Activated T-helper 17 cell treated with anti-CD3 and anti-CD28 coated beads, Interleukin-2, amount 50 U/mL, for 72 hours (primary cell): ENCODE measurements around the gene WDFY3. TPM values are rescaled to one million over a fixed set of nuclear protein-coding genes. Genes with fewer than 3 reads are reported as not detected.
A peak's percentile ranks its signal among the peaks of the same experiment; 100 is the strongest.

Experiments used
- ATAC-seq: fragments of 150-1000 bp; cut with Tn5 transposase; replicated peaks from 2 replicates; pipeline ENCODE4 v1.10.0; 2021; ENCODE audit warnings: mild to moderate bottlenecking, moderate library complexity
- H3K27ac Mint-ChIP-seq: one replicate; pipeline ENCODE4 v1.8.0; 2022; ENCODE audit warnings: mixed read lengths
- H3K27me3 Mint-ChIP-seq: one replicate; pipeline ENCODE4 v1.8.0; 2022; ENCODE audit warnings: mixed read lengths
- H3K36me3 Mint-ChIP-seq: one replicate; pipeline ENCODE4 v1.8.0; 2022; ENCODE audit warnings: low read depth, mild to moderate bottlenecking, mixed read lengths
- H3K4me1 Mint-ChIP-seq: one replicate; pipeline ENCODE4 v1.8.0; 2022; ENCODE audit warnings: mixed read lengths
- H3K4me3 Mint-ChIP-seq: one replicate; pipeline ENCODE4 v1.8.0; 2022; ENCODE audit warnings: mild to moderate bottlenecking, mixed read lengths
- H3K9me3 Mint-ChIP-seq: one replicate; pipeline ENCODE4 v1.8.0; 2022; ENCODE audit warnings: mixed read lengths
- total RNA-seq, 2 donors: library from RNA; stranded (reverse); gene quantifications; one replicate each; pipeline ENCODE4 v1.2.3, GENCODE V29; 2022

Gene WDFY3
- total RNA-seq, 2 donors from 2014 or later: 2.1 to 2.3 TPM

GRCh38 chr4:84964995-84965552 is 1.4 kb downstream of the WDFY3 start:
- no peak overlapping the region for H3K27ac Mint-ChIP-seq
- peaks cover 6% of the 10 kb centered on the region for H3K4me1 Mint-ChIP-seq
- ATAC-seq: no peak
- H3K4me3 Mint-ChIP-seq: peak overlapping the region; percentile 41
- H3K27me3 Mint-ChIP-seq: peaks cover 30% of the 10 kb centered on the region
- no peaks in the 10 kb centered on the region for H3K36me3 Mint-ChIP-seq
- no peaks in the 10 kb centered on the region for H3K9me3 Mint-ChIP-seq

- peaks cover 6% of the 10 kb centered on the region for H3K4me1 Mint-ChIP-seq
- no peak overlapping the region for H3K27ac Mint-ChIP-seq
- no peak for ATAC-seq
- no peaks in the 10 kb centered on the region for H3K9me3 Mint-ChIP-seq
- H3K36me3 Mint-ChIP-seq: no peaks in the 10 kb centered on the region
- H3K27me3 Mint-ChIP-seq: peaks cover 28% of the 10 kb centered on the region
- no peak overlapping the region for H3K4me3 Mint-ChIP-seq
Measured at GRCh38 chr4:84962102-84962501, 4.4 kb downstream of the WDFY3 start.

GRCh38 chr4:84958434-84958833 is 8.1 kb downstream of the WDFY3 start:
- H3K27me3 Mint-ChIP-seq: peaks cover 12% of the 10 kb centered on the region
- no peak for ATAC-seq
- no peaks in the 10 kb centered on the region for H3K4me1 Mint-ChIP-seq

GRCh38 chr4:84957514-84958420 is 8.7 kb downstream of the WDFY3 start:
- no peaks in the 10 kb centered on the region for H3K4me1 Mint-ChIP-seq
- ATAC-seq: no peak
- H3K27ac Mint-ChIP-seq: no peak overlapping the region
- H3K27me3 Mint-ChIP-seq: peaks cover 12% of the 10 kb centered on the region
- no peaks in the 10 kb centered on the region for H3K36me3 Mint-ChIP-seq
- H3K4me3 Mint-ChIP-seq: no peak overlapping the region
- H3K9me3 Mint-ChIP-seq: no peaks in the 10 kb centered on the region

More at GRCh38 chr4:84958434-84958833, 8.1 kb downstream of the WDFY3 start:
- Mint-ChIP-seq H3K36me3 (no peaks in the 10 kb centered on the region), H3K4me3 (no peak overlapping the region), H3K9me3 (no peaks in the 10 kb centered on the region), H3K27ac (no peak overlapping the region)

DNA sequence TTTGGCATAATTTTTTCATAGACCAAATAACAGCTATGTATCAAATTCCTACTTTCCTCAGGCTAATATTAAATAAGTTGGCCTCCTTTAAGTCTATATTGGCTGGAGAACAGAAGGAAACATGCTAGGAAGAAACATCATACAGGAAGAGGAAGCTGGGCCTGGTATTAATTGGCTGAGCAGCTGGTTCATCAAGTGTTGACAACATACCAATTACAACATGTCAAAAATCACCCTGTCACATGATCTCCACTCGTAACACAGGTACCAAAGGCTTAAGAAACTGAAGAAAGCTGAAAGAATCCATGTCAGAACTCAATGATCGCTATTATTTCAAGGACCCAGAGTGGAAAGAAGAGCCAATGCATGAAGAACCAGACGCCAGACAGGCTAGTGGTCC is 10.5 kb downstream of the WDFY3 start:
- Mint-ChIP-seq H3K9me3 (no peaks in the 10 kb centered on the region), H3K4me1 (no peaks in the 10 kb centered on the region), H3K36me3 (no peaks in the 10 kb centered on the region), H3K4me3 (no peak overlapping the region), H3K27ac (no peak overlapping the region), H3K27me3 (peaks cover 7% of the 10 kb centered on the region)
- ATAC-seq: no peak

GRCh38 chr4:84954982-84955567 is 11.4 kb downstream of the WDFY3 start:
- no peak for ATAC-seq
- H3K4me3 Mint-ChIP-seq: no peak overlapping the region
- no peaks in the 10 kb centered on the region for H3K4me1 Mint-ChIP-seq

DNA sequence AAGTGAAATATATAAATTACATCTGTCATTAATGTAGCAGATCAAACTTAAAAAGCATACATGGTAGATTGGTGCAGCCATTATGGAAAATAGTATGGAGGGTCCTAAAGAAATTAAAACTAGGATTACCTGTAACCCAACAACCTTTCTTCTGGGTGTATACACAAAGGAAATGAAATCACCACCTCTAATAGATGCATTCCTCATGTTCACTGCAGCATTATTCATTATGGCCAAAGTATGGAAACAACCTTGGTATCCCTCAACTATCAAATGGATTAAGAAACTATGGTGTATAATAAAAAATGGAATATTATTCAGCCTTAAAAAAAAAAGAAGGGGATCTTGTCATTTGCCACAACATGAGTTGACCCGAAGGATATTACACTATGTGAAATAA is 13.7 kb downstream of the WDFY3 start:
- no peak overlapping the region for H3K27ac Mint-ChIP-seq
- ATAC-seq: no peak
- no peak overlapping the region for H3K4me3 Mint-ChIP-seq
- H3K9me3 Mint-ChIP-seq: no peaks in the 10 kb centered on the region
- H3K27me3 Mint-ChIP-seq: peaks cover 4% of the 10 kb centered on the region
- H3K36me3 Mint-ChIP-seq: no peaks in the 10 kb centered on the region
- no peaks in the 10 kb centered on the region for H3K4me1 Mint-ChIP-seq

More at GRCh38 chr4:84954982-84955567, 11.4 kb downstream of the WDFY3 start:
- no peak overlapping the region for H3K27ac Mint-ChIP-seq
- no peaks in the 10 kb centered on the region for H3K36me3 Mint-ChIP-seq
- H3K9me3 Mint-ChIP-seq: no peaks in the 10 kb centered on the region
- peaks cover 4% of the 10 kb centered on the region for H3K27me3 Mint-ChIP-seq

GRCh38 chr4:84952004-84952403 is 14.5 kb downstream of the WDFY3 start:
- H3K9me3 Mint-ChIP-seq: no peaks in the 10 kb centered on the region
- peaks cover 4% of the 10 kb centered on the region for H3K27me3 Mint-ChIP-seq
- H3K27ac Mint-ChIP-seq: no peak overlapping the region
- H3K4me3 Mint-ChIP-seq: no peak overlapping the region
- H3K36me3 Mint-ChIP-seq: no peaks in the 10 kb centered on the region
- ATAC-seq: no peak
- H3K4me1 Mint-ChIP-seq: no peaks in the 10 kb centered on the region

DNA sequence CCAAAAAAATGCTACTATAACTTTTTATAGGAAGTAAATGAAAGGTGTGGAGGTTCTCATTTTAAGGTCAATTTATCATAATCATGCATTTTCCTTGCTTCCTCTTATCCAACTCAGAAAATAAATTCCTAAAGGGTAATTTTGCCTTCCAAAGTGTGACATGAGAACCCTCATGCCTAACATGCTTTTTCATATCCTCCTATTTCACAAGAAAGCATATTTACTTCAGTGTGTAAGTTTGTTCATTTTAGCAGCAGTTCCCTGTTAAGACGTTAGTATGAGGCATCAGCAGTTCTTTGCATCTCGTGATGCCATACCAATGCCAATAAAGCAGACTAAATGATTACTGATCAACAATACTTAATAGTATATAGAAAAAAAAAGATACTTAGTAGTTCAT is 18.4 kb downstream of the WDFY3 start:
- no peak for ATAC-seq
- H3K4me1 Mint-ChIP-seq: no peaks in the 10 kb centered on the region
- H3K9me3 Mint-ChIP-seq: no peaks in the 10 kb centered on the region
- H3K27me3 Mint-ChIP-seq: peaks cover 4% of the 10 kb centered on the region
- H3K4me3 Mint-ChIP-seq: no peak overlapping the region
- H3K36me3 Mint-ChIP-seq: no peaks in the 10 kb centered on the region
- H3K27ac Mint-ChIP-seq: no peak overlapping the region

DNA sequence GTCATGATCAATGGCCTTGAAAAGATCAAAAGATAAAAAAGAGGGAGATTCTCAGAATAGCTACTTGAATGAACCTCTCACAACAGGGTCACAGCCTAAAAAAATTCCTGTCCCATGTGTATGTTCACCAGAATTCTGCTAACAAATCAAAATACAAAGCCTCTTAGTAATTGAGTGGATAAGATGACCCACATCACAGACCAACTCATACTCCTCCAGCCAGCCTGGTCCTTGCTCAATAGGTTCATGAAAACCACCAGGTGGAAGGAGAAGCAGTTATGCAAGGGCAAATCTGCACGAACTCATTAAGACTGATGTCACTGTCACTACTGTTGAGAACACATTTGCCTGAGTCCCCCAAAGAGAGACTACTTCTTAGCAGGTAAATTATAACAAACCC is 21.5 kb downstream of the WDFY3 start:
- no peak for ATAC-seq
- H3K27me3 Mint-ChIP-seq: peaks cover 4% of the 10 kb centered on the region
- H3K27ac Mint-ChIP-seq: no peak overlapping the region
- no peaks in the 10 kb centered on the region for H3K36me3 Mint-ChIP-seq
- no peak overlapping the region for H3K4me3 Mint-ChIP-seq
- H3K4me1 Mint-ChIP-seq: no peaks in the 10 kb centered on the region
- H3K9me3 Mint-ChIP-seq: peaks cover 3% of the 10 kb centered on the region

GRCh38 chr4:84940960-84941359 is 25.5 kb downstream of the WDFY3 start:
- ATAC-seq: no peak
- Mint-ChIP-seq H3K27me3 (no peaks in the 10 kb centered on the region), H3K9me3 (peaks cover 3% of the 10 kb centered on the region), H3K4me3 (no peak overlapping the region), H3K4me1 (no peaks in the 10 kb centered on the region), H3K27ac (no peak overlapping the region), H3K36me3 (no peaks in the 10 kb centered on the region)

DNA sequence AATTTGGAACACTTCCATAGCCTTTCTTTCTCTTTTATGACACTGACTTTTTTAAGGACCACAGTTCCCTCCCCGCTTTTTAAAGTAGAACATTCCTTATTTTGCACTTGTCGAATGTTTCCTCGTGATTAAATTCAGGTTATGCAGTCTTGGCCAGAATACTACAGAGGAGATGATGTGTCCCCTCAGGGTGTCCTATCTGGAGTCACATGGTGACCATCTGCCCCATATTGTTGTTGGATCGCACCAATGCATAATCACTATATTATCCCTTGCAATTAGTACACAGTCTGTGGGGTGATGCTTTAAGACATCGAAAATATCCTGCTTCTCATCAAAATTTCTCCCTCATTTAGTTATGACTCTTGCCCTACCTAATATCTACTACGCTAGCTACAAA is 27.4 kb downstream of the WDFY3 start:
- Mint-ChIP-seq H3K4me3 (no peak overlapping the region), H3K4me1 (no peaks in the 10 kb centered on the region), H3K9me3 (peaks cover 3% of the 10 kb centered on the region), H3K27me3 (no peaks in the 10 kb centered on the region), H3K27ac (no peak overlapping the region), H3K36me3 (no peaks in the 10 kb centered on the region)
- ATAC-seq: no peak

DNA sequence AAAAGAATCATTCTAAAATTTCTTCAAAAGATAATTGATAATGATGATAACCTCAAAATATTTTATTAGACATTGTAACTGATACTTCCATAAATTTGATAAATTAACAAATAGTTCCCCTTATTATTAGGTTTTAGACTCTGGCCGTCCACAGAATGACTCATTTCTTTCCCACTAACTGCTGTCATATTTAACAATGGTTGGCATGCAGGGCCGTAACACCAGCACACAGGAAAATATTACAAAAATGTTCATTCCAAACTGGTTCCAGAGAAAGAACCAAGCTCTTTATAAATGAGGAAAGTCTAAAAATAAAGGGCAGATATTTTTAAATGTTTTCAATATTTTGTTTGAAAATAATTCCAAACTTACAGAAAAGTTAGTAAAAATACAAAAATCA is 28.2 kb downstream of the WDFY3 start:
- Mint-ChIP-seq H3K4me3 (no peak overlapping the region), H3K4me1 (no peaks in the 10 kb centered on the region), H3K36me3 (no peaks in the 10 kb centered on the region), H3K27me3 (no peaks in the 10 kb centered on the region), H3K27ac (no peak overlapping the region), H3K9me3 (peaks cover 3% of the 10 kb centered on the region)
- ATAC-seq: no peak

- no peak for ATAC-seq
- Mint-ChIP-seq H3K4me1 (no peaks in the 10 kb centered on the region), H3K27ac (no peak overlapping the region), H3K36me3 (no peaks in the 10 kb centered on the region), H3K9me3 (peaks cover 3% of the 10 kb centered on the region), H3K27me3 (no peaks in the 10 kb centered on the region), H3K4me3 (no peak overlapping the region)
Measured at GRCh38 chr4:84937381-84937977, 29.0 kb downstream of the WDFY3 start.

- no peaks in the 10 kb centered on the region for H3K36me3 Mint-ChIP-seq
Measured at GRCh38 chr4:84936123-84936522, 30.4 kb downstream of the WDFY3 start.

More at GRCh38 chr4:84936123-84936522, 30.4 kb downstream of the WDFY3 start:
- H3K9me3 Mint-ChIP-seq: peaks cover 2% of the 10 kb centered on the region
- no peaks in the 10 kb centered on the region for H3K4me1 Mint-ChIP-seq
- H3K4me3 Mint-ChIP-seq: no peak overlapping the region
- no peak for ATAC-seq
- no peak overlapping the region for H3K27ac Mint-ChIP-seq
- H3K27me3 Mint-ChIP-seq: no peaks in the 10 kb centered on the region
